ENCODE data around the gene GSTM2.
A peak's percentile ranks its signal among the peaks of the same experiment; 100 is the strongest.

Gene GSTM2

DNA sequence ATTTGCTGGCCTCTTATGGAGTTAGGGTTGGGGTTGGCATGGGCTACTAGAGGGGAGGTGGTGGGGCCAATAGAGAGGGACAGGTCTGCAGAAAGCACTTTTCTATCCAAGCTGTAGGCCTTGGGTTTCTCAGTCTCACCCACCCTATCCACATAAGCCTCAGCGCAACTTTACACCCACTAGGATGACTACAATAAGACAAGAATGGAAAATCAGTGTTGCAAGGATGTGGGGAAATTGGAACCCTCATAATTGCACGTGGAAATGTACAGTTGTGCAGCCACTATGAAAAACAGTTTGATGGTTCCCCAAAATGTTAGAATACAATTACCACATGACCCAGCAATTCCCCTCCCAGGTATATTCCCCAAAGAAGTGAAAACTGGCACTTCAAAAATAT, 26.0 kb upstream of the GSTM2 start (continued):
- TF ChIP-seq, protein P1, sequence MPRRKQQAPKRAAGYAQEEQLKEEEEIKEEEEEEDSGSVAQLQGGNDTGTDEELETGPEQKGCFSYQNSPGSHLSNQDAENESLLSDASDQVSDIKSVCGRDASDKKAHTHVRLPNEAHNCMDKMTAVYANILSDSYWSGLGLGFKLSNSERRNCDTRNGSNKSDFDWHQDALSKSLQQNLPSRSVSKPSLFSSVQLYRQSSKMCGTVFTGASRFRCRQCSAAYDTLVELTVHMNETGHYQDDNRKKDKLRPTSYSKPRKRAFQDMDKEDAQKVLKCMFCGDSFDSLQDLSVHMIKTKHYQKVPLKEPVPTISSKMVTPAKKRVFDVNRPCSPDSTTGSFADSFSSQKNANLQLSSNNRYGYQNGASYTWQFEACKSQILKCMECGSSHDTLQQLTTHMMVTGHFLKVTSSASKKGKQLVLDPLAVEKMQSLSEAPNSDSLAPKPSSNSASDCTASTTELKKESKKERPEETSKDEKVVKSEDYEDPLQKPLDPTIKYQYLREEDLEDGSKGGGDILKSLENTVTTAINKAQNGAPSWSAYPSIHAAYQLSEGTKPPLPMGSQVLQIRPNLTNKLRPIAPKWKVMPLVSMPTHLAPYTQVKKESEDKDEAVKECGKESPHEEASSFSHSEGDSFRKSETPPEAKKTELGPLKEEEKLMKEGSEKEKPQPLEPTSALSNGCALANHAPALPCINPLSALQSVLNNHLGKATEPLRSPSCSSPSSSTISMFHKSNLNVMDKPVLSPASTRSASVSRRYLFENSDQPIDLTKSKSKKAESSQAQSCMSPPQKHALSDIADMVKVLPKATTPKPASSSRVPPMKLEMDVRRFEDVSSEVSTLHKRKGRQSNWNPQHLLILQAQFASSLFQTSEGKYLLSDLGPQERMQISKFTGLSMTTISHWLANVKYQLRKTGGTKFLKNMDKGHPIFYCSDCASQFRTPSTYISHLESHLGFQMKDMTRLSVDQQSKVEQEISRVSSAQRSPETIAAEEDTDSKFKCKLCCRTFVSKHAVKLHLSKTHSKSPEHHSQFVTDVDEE (CRISPR knock-in tag; IDR thresholded peaks at IDR 0.05), result no peak

DNA sequence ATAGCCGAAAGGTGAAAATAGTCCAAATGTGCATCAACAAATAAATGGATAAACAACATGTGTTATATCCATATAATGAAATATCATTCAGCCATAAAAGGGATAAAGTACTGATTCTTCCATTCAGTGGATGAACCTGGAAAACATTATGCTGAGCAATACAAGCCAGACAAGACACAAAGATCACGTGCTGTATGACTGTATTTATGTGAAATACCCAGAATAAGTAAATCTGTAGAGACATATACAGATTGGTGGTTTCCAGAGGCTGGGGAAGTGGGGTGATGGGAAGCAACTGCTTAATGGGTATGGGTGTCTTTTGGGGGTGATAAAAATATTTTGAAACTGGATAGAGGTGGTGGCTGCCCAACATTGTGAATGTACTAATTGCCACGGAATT, 25.2 kb upstream of the GSTM2 start:
- no peak for TF ChIP-seq SNAI2 (CRISPR knock-in tag; IDR thresholded peaks at IDR 0.05)
- no peak for TF ChIP-seq BACH2 (CRISPR knock-in tag; IDR thresholded peaks at IDR 0.05; ENCODE audit: borderline replicate concordance)
- no peak for TF ChIP-seq ISL1 (CRISPR knock-in tag; IDR thresholded peaks at IDR 0.05)
- TF ChIP-seq ARNTL (CRISPR knock-in tag; IDR thresholded peaks at IDR 0.05; ENCODE audit: borderline replicate concordance, low read depth), result no peak
- TF ChIP-seq, protein P2, sequence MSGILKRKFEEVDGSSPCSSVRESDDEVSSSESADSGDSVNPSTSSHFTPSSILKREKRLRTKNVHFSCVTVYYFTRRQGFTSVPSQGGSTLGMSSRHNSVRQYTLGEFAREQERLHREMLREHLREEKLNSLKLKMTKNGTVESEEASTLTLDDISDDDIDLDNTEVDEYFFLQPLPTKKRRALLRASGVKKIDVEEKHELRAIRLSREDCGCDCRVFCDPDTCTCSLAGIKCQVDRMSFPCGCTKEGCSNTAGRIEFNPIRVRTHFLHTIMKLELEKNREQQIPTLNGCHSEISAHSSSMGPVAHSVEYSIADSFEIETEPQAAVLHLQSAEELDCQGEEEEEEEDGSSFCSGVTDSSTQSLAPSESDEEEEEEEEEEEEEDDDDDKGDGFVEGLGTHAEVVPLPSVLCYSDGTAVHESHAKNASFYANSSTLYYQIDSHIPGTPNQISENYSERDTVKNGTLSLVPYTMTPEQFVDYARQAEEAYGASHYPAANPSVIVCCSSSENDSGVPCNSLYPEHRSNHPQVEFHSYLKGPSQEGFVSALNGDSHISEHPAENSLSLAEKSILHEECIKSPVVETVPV (CRISPR knock-in tag; IDR thresholded peaks at IDR 0.05), result no peak
- TF ChIP-seq, protein P3, sequence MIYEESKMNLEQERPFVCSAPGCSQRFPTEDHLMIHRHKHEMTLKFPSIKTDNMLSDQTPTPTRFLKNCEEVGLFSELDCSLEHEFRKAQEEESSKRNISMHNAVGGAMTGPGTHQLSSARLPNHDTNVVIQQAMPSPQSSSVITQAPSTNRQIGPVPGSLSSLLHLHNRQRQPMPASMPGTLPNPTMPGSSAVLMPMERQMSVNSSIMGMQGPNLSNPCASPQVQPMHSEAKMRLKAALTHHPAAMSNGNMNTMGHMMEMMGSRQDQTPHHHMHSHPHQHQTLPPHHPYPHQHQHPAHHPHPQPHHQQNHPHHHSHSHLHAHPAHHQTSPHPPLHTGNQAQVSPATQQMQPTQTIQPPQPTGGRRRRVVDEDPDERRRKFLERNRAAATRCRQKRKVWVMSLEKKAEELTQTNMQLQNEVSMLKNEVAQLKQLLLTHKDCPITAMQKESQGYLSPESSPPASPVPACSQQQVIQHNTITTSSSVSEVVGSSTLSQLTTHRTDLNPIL (CRISPR knock-in tag; IDR thresholded peaks at IDR 0.05; ENCODE audit: low read depth), result no peak
- no peak for TF ChIP-seq ZNF8 (CRISPR knock-in tag; IDR thresholded peaks at IDR 0.05)
- no peak for TF ChIP-seq ZFP3 (CRISPR knock-in tag; IDR thresholded peaks at IDR 0.05)
- TF ChIP-seq, protein P4, sequence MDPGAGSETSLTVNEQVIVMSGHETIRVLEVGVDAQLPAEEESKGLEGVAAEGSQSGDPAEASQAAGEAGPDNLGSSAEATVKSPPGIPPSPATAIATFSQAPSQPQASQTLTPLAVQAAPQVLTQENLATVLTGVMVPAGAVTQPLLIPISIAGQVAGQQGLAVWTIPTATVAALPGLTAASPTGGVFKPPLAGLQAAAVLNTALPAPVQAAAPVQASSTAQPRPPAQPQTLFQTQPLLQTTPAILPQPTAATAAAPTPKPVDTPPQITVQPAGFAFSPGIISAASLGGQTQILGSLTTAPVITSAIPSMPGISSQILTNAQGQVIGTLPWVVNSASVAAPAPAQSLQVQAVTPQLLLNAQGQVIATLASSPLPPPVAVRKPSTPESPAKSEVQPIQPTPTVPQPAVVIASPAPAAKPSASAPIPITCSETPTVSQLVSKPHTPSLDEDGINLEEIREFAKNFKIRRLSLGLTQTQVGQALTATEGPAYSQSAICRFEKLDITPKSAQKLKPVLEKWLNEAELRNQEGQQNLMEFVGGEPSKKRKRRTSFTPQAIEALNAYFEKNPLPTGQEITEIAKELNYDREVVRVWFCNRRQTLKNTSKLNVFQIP (CRISPR knock-in tag; IDR thresholded peaks at IDR 0.05; ENCODE audit: borderline replicate concordance, low read depth), result no peak
- TF ChIP-seq CSDC2 (CRISPR knock-in tag; IDR thresholded peaks at IDR 0.05), result no peak
- TF ChIP-seq ZFP30 (CRISPR knock-in tag; IDR thresholded peaks at IDR 0.05), result no peak
- no peak for TF ChIP-seq TCF4 (CRISPR knock-in tag; IDR thresholded peaks at IDR 0.05; ENCODE audit: borderline replicate concordance)
- TF ChIP-seq, protein P1 (CRISPR knock-in tag; IDR thresholded peaks at IDR 0.05), result no peak

DNA sequence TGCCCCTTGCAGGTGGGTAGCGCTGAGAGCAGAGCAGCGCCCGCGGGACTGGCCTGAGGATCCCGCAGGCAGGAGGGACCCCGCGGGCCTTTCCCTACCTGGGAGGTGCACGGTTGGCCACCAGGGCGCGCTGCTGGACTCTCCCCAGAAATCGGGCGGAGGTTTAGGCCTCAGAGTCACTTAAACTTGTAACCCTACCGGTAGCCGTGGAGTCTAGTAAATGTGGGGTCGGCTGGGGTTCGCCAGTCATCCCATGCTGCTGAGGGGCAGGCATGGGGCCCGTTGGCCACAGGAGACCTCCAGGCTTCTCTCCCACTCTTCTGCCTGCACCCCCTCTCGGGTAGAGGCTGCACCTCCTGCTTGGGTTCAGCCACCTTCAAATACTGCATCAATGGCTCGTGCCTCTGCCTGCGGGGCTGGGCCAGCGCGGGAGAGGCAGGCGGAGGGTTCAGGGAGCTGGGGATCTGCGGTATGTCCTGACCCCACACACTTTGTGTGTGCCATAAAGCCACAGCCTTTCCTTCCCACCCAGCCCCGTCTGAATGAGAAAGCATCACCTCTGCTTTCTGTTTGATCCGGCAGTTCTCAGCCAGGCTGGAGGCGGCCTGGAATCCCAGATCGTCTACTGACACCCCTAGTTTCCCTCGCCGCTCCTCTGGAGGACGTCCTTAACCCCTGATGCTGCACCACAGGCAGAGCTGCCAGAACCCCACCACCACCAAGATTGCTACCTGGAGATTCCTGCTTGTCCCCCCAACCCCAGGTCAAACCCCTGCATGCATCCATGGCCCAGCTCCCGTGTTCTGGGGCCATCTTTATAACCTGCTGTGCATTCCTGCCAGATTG, 24.2 kb upstream of the GSTM2 start:
- no peak for TF ChIP-seq ZNF565 (CRISPR knock-in tag; conservative IDR thresholded peaks at IDR 0.05; ENCODE audit: low read depth)
- no peak for TF ChIP-seq CSDC2 (CRISPR knock-in tag; IDR thresholded peaks at IDR 0.05)
- no peak for TF ChIP-seq GLIS3 (CRISPR knock-in tag; IDR thresholded peaks at IDR 0.05)
- TF ChIP-seq ISL1 (CRISPR knock-in tag; IDR thresholded peaks at IDR 0.05), result no peak
- TF ChIP-seq SNAI2 (CRISPR knock-in tag; IDR thresholded peaks at IDR 0.05), result no peak
- TF ChIP-seq ZFP3 (CRISPR knock-in tag; IDR thresholded peaks at IDR 0.05), result no peak
- TF ChIP-seq ZNF8 (CRISPR knock-in tag; IDR thresholded peaks at IDR 0.05), result no peak
- TF ChIP-seq PPARA (CRISPR knock-in tag; IDR thresholded peaks at IDR 0.05; ENCODE audit: borderline replicate concordance), result no peak
- no peak for TF ChIP-seq OSR1 (CRISPR knock-in tag; IDR thresholded peaks at IDR 0.05)
- TF ChIP-seq ZNF70 (CRISPR knock-in tag; IDR thresholded peaks at IDR 0.05), result no peak
- TF ChIP-seq BACH2 (CRISPR knock-in tag; IDR thresholded peaks at IDR 0.05; ENCODE audit: borderline replicate concordance), result no peak
- no peak for TF ChIP-seq ZC3H10 (CRISPR knock-in tag; IDR thresholded peaks at IDR 0.05)
- TF ChIP-seq, protein P3 (CRISPR knock-in tag; IDR thresholded peaks at IDR 0.05; ENCODE audit: low read depth), result no peak
- TF ChIP-seq, protein P2 (CRISPR knock-in tag; IDR thresholded peaks at IDR 0.05), result no peak
- TF ChIP-seq, protein P5, sequence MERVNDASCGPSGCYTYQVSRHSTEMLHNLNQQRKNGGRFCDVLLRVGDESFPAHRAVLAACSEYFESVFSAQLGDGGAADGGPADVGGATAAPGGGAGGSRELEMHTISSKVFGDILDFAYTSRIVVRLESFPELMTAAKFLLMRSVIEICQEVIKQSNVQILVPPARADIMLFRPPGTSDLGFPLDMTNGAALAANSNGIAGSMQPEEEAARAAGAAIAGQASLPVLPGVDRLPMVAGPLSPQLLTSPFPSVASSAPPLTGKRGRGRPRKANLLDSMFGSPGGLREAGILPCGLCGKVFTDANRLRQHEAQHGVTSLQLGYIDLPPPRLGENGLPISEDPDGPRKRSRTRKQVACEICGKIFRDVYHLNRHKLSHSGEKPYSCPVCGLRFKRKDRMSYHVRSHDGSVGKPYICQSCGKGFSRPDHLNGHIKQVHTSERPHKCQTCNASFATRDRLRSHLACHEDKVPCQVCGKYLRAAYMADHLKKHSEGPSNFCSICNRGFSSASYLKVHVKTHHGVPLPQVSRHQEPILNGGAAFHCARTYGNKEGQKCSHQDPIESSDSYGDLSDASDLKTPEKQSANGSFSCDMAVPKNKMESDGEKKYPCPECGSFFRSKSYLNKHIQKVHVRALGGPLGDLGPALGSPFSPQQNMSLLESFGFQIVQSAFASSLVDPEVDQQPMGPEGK (CRISPR knock-in tag; IDR thresholded peaks at IDR 0.05; ENCODE audit: borderline replicate concordance), result no peak
- no peak for TF ChIP-seq ARNTL (CRISPR knock-in tag; IDR thresholded peaks at IDR 0.05; ENCODE audit: borderline replicate concordance, low read depth)
- ATAC-seq, result peak; percentile 75

More for the DNA sequence above, 25.2 kb upstream of the GSTM2 start:
- no peak for ATAC-seq

Data from SK-N-SH treated with all-trans-retinoic acid at 6 μM for 48 hours (cell line).